ENCODE measurements around the gene ODAD3.
A peak's percentile ranks its signal among the peaks of the same experiment; 100 is the strongest.

The ODAD3 gene

GRCh38 chr19:11435057-11435832 lies at the start of gene ODAD3, which contains the start of gene PRKCSH:
Gene ODAD3 (minus strand): TSS chr19:11435121. CDS start chr19:11435016, 105 bp downstream.
Gene PRKCSH (plus strand): TSS chr19:11435635. CDS start chr19:11436118, 483 bp downstream.
- Histone ChIP-seq H3K27me3 (replicated peaks; ENCODE audit: insufficient read depth, low read length) (peaks cover 16% of the 10 kb centered on the region; the same call in 1 of the 2 replicates), H3K4me2 (ENCODE audit: low read depth, low read length) (peak within 1 kb of the TSS; percentile 88), H3K27ac (ENCODE audit: low read length) (peak within 1 kb of the TSS; percentile 69; the same call in 1 of the 2 replicates), H3F3A (ENCODE audit: insufficient read depth, low read length) (no peaks in the 10 kb centered on the region), H3K79me2 (ENCODE audit: low read length) (peaks cover 22% of the 10 kb centered on the region), H4K20me1 (ENCODE audit: insufficient read depth, low read length) (no peaks in the 10 kb centered on the region), H3K4me3 (ENCODE audit: low read length) (peak within 1 kb of the TSS; percentile 89), H3K36me3 (replicated peaks; ENCODE audit: insufficient read depth, low read length) (no peaks in the 10 kb centered on the region), H3K9me2 (replicated peaks; ENCODE audit: insufficient read depth, low read length) (no peaks in the 10 kb centered on the region), H3K4me1 (ENCODE audit: low read length) (no peaks in the 10 kb centered on the region; the same call in 1 of the 2 replicates), H3K9me3 (replicated peaks; ENCODE audit: insufficient read depth, low read length) (no peaks in the 10 kb centered on the region), H2AFZ (ENCODE audit: low read length) (peak within 1 kb of the TSS; percentile 87), H3K9ac (ENCODE audit: low read length) (peak within 1 kb of the TSS; percentile 85)
- DNase-seq: peak; percentile 99
- TF ChIP-seq CTCF (IDR thresholded peaks at IDR 0.05; ENCODE audit: low read length): peak; percentile 86
- TF ChIP-seq EZH2 (optimal IDR thresholded peaks at IDR 0.05; ENCODE audit: low read depth, low read length): no peak

GRCh38 chr19:11483366-11484111 lies 48.6 kb upstream of the ODAD3 start:
- peaks cover 7% of the 10 kb centered on the region for H3K27me3 ChIP-seq (replicated peaks; ENCODE audit: insufficient read depth, low read length)
- no peak for DNase-seq

GRCh38 chr19:11482384-11483050 lies 47.6 kb upstream of the ODAD3 start:
- peaks cover 17% of the 10 kb centered on the region for H3K27me3 ChIP-seq (replicated peaks; ENCODE audit: insufficient read depth, low read length)
- no peaks in the 10 kb centered on the region for H3K36me3 ChIP-seq (replicated peaks; ENCODE audit: insufficient read depth, low read length)
- H3K4me1 ChIP-seq (ENCODE audit: low read length): peaks cover 10% of the 10 kb centered on the region; the same call in 1 of the 2 replicates
- peak overlapping the region; percentile 68 for H3K4me3 ChIP-seq (ENCODE audit: low read length)
- H3K9ac ChIP-seq (ENCODE audit: low read length): peak overlapping the region; percentile 64; the same call in 1 of the 2 replicates
- peak; percentile 91 for DNase-seq
- H3K9me3 ChIP-seq (replicated peaks; ENCODE audit: insufficient read depth, low read length): no peaks in the 10 kb centered on the region
- H4K20me1 ChIP-seq (ENCODE audit: insufficient read depth, low read length): no peaks in the 10 kb centered on the region
- no peaks in the 10 kb centered on the region for H3K79me2 ChIP-seq (ENCODE audit: low read length)
- H3K9me2 ChIP-seq (replicated peaks; ENCODE audit: insufficient read depth, low read length): no peaks in the 10 kb centered on the region
- TF ChIP-seq EZH2 (optimal IDR thresholded peaks at IDR 0.05; ENCODE audit: low read depth, low read length): no peak
- TF ChIP-seq EZH2phosphoT487 (IDR thresholded peaks at IDR 0.05; ENCODE audit: low read length): no peak
- TF ChIP-seq CTCF (IDR thresholded peaks at IDR 0.05; ENCODE audit: low read length): peak; percentile 90
- H2AFZ ChIP-seq (ENCODE audit: low read length): peak overlapping the region; percentile 91
- peak overlapping the region; percentile 25; the same call in 1 of the 2 replicates for H3K27ac ChIP-seq (ENCODE audit: low read length)
- H3F3A ChIP-seq (ENCODE audit: insufficient read depth, low read length): no peaks in the 10 kb centered on the region
- H3K4me2 ChIP-seq (ENCODE audit: low read depth, low read length): peak overlapping the region; percentile 99

More at GRCh38 chr19:11483366-11484111, 48.6 kb upstream of the ODAD3 start:
- Histone ChIP-seq H3K4me1 (ENCODE audit: low read length) (peaks cover 10% of the 10 kb centered on the region; the same call in 1 of the 2 replicates), H2AFZ (ENCODE audit: low read length) (no peak overlapping the region), H3K9ac (ENCODE audit: low read length) (no peak overlapping the region), H3K4me2 (ENCODE audit: low read depth, low read length) (no peak overlapping the region), H3K9me3 (replicated peaks; ENCODE audit: insufficient read depth, low read length) (no peaks in the 10 kb centered on the region), H3K4me3 (ENCODE audit: low read length) (no peak overlapping the region), H3K36me3 (replicated peaks; ENCODE audit: insufficient read depth, low read length) (no peaks in the 10 kb centered on the region), H4K20me1 (ENCODE audit: insufficient read depth, low read length) (no peaks in the 10 kb centered on the region), H3K9me2 (replicated peaks; ENCODE audit: insufficient read depth, low read length) (no peaks in the 10 kb centered on the region), H3K27ac (ENCODE audit: low read length) (no peak overlapping the region), H3F3A (ENCODE audit: insufficient read depth, low read length) (no peaks in the 10 kb centered on the region), H3K79me2 (ENCODE audit: low read length) (no peaks in the 10 kb centered on the region)
- TF ChIP-seq EZH2 (optimal IDR thresholded peaks at IDR 0.05; ENCODE audit: low read depth, low read length) (no peak), CTCF (IDR thresholded peaks at IDR 0.05; ENCODE audit: low read length) (no peak), EZH2phosphoT487 (IDR thresholded peaks at IDR 0.05; ENCODE audit: low read length) (no peak)
